LNCaP clone FGC (cell line): ENCODE measurements around the gene TBXA2R.

ENCODE experiments used
- DNase-seq: peaks from one replicate; pipeline ENCODE4 v3.0.0-alpha.2; 2011; ENCODE audit warnings: low read depth
- H3K4me3 ChIP-seq: 2 replicates; pipeline ENCODE4 v1.5.1; 2011; ENCODE audit warnings: mild to moderate bottlenecking, low read depth, low read length, control low read depth
- CTCF ChIP-seq: IDR thresholded peaks from 2 replicates; pipeline ENCODE4 v1.5.1; 2012; ENCODE audit warnings: mild to moderate bottlenecking; ENCODE audit not compliant: control insufficient read depth, insufficient read depth; ENCODE audit errors: extremely low read depth

The TBXA2R gene

DNA sequence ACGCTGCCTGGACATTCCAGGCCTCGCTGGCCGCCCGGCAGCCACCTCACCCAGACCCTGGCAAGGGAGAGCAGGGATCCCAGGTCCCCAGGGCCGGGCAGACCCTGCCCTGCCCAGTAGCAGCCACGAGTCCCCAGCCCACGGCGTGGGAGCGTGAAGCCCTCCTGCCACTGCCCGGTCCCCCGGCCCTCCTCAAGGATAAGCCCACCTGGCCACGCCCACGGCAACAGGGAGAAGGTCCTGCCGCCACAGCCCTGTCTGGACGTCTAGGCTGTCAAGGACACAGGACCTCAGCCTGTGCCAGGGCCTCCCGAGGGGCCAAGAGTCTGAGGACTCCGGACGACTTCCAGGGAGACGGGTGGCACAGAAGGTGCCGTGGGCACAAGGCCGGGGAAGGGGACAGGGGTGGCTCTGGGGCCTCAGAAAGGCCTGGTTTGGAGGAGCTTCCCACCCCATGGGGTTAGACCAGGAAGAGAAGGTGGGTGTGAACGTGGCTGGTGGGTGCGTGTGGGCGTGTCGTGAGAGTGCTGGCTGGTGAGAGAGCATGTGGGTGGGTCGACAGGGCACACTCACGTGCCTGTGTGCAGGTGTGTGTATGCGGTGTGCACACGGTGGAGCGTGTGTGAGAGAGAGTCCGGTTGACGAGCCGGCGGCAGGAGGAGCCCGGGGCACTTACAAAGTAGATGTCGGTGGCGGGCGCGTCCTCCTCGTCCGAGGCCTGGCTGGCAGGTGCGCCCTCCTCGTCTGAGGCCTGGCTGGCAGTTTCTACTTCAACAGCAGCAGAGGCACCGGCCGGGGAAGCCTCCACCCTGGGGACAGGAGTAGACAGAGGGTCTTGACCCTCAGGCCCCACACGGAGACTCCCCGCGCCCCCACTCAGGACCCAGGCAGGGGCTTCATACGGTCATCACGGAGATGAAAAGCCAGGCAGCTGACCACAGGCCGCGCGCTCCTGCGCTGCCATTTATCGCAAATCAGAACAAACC lies 31.8 kb upstream of the TBXA2R start:
- H3K4me3 ChIP-seq: no peak overlapping the region
- DNase-seq: no peak
- TF ChIP-seq CTCF: no peak

DNA sequence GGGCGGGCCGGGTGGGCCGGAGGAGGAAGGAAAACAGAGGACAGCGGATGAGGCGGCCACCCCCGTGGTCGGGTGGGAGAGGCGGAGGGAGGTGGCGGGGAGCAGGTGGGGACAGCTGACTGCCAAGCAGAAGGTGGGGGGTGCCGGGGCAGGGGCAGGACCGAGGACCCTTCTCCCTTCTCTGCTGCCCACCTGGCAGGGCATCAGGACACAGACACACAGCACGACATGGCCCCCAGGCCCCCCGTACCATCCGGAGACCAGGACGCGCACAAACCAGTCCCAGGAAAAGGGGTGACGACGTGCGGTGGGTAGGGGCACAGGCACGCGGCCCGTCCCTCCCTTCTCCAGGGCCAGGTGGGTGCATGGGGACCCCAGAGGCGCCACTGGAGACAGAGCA lies 30.9 kb upstream of the TBXA2R start:
- no peak for DNase-seq
- no peak overlapping the region for H3K4me3 ChIP-seq
- TF ChIP-seq CTCF: no peak

GRCh38 chr19:3636962-3637361 lies 30.3 kb upstream of the TBXA2R start:
- TF ChIP-seq CTCF: no peak
- no peak for DNase-seq
- no peak overlapping the region for H3K4me3 ChIP-seq

DNA sequence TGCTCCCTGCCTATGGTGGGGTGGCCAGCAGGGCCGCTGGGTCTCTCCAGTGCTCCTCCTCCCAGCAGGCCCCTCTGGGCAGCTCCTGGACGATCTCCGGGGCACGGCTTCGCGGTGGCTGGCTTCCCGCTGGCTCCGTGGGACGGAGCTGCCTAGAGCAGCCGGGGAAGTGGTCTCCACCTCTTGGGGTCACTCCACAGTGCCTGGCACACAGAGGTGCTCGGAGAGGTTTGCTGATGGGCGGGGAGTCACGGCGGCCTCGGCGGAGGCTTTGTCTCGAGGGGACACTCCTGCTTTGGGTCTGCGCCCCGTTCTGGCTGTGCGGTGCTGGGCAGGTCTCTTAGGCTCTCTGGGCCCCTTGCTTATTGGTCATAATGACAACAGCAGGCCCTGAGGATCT lies 29.8 kb upstream of the TBXA2R start:
- DNase-seq: no peak
- H3K4me3 ChIP-seq: no peak overlapping the region
- no peak for TF ChIP-seq CTCF

GRCh38 chr19:3634496-3635045 lies 27.9 kb upstream of the TBXA2R start:
- TF ChIP-seq CTCF: no peak
- no peak for DNase-seq
- no peak overlapping the region for H3K4me3 ChIP-seq

DNA sequence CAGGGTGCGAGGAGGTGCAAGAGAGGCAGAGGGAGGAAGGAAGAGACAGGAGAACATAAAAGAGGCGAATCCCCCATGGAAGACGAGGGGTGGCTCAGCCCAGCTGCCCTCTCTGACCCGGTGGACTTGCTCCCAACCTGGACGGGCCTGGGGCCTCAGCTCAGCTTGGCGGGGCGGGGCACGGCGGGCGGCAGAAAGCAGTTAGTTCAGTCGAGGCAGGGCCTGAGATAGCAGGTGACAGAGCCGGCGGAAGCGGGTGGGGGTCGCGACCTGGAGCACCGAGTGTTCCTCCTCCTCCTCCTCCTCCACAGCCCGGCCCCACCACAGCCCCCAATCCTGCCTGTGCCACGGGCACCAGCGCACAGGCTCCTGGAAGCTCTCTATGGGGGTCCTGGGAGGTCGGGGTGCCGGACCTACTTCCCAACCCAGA lies 26.9 kb upstream of the TBXA2R start:
- H3K4me3 ChIP-seq: no peak overlapping the region
- no peak for TF ChIP-seq CTCF
- no peak for DNase-seq
